ENCODE measurements around the gene GBGT1. TPM values are rescaled to one million over a fixed set of nuclear protein-coding genes. Genes with fewer than 3 reads are reported as not detected.

The GBGT1 gene
- total RNA-seq, 1 experiment from 2014 or later, result 16.5 TPM

- DNase-seq (ENCODE audit: low spot score) (no peak), ATAC-seq (no peak)
- Mint-ChIP-seq H3K36me3 (peaks cover 29% of the 10 kb centered on the region), H3K4me1 (peaks cover 3% of the 10 kb centered on the region), H3K27me3 (ENCODE audit: low read depth) (no peaks in the 10 kb centered on the region), H3K27ac (no peak overlapping the region), H3K9me3 (no peaks in the 10 kb centered on the region), H3K4me3 (no peak overlapping the region)
- CTCF ChIA-PET, result interaction anchor here (0.6 to 4.4 kb wide), 10 partner anchors 10 to 84 kb away, joined by 3 to 58 read pairs (median 4); no protein-coding TSS in a partner anchor
- POLR2A ChIA-PET, result interaction anchor here (0.6 kb wide), 1 partner anchor 1338 kb away, joined by 6 read pairs; no protein-coding TSS in a partner anchor
- TF ChIP-seq NR1H2 (CRISPR knock-in tag; IDR thresholded peaks at IDR 0.05) (no peak), TP53 (CRISPR knock-in tag; IDR thresholded peaks at IDR 0.05) (no peak), RELA (CRISPR knock-in tag; IDR thresholded peaks at IDR 0.05; ENCODE audit: borderline replicate concordance) (no peak)
Observed at GRCh38 chr9:133103987-133104505, 59.7 kb downstream of the GBGT1 start.

- CTCF ChIA-PET, result interaction anchor here (0.6 to 4.4 kb wide), 11 partner anchors 10 to 85 kb away, joined by 3 to 58 read pairs (median 4); no protein-coding TSS in a partner anchor
Observed at GRCh38 chr9:133103183-133103986, 60.3 kb downstream of the GBGT1 start.

More at GRCh38 chr9:133103183-133103986, 60.3 kb downstream of the GBGT1 start:
- H3K4me3 Mint-ChIP-seq, result no peak overlapping the region
- peaks cover 3% of the 10 kb centered on the region for H3K4me1 Mint-ChIP-seq
- H3K27me3 Mint-ChIP-seq (ENCODE audit: low read depth), result no peaks in the 10 kb centered on the region
- ATAC-seq, result peak; percentile 58
- no peaks in the 10 kb centered on the region for H3K9me3 Mint-ChIP-seq
- POLR2A ChIA-PET, result interaction anchor here (0.6 kb wide), 1 partner anchor 1337 kb away, joined by 6 read pairs; no protein-coding TSS in a partner anchor
- no peak for TF ChIP-seq MYBL2 (CRISPR knock-in tag; IDR thresholded peaks at IDR 0.05)
- peak; percentile 99 for TF ChIP-seq CTCF (IDR thresholded peaks at IDR 0.05)
- DNase-seq (ENCODE audit: low spot score), result peak; percentile 78
- H3K36me3 Mint-ChIP-seq, result peaks cover 32% of the 10 kb centered on the region
- no peak overlapping the region for H3K27ac Mint-ChIP-seq

Other genes with a start within 250 kb of the GBGT1 start
- 46.4 to 53.9 TPM (median 52.9 TPM) in 3 replicates for gene TSC1, start 219.3 kb downstream of the GBGT1 start, total RNA-seq (2021)
- 0.41 to 0.78 TPM (median 0.77 TPM) in 3 replicates for gene GFI1B, start 185.2 kb downstream of the GBGT1 start, total RNA-seq (2021)
- 86.6 to 104 TPM (median 87.6 TPM) in 3 replicates for gene GTF3C5, start 132.9 kb downstream of the GBGT1 start, total RNA-seq (2021)
- 6.6 to 10.4 TPM (median 8.1 TPM) in 3 replicates for gene CEL, start 101.9 kb downstream of the GBGT1 start, total RNA-seq (2021)
- gene RALGDS, start 42.7 kb downstream of the GBGT1 start, total RNA-seq (2021), result 19.5 to 23.2 TPM (median 22.9 TPM) in 3 replicates
- not detected in 3 replicates for gene OBP2B, start 45.3 kb upstream of the GBGT1 start, total RNA-seq (2021)
- gene ABO, start 111.3 kb upstream of the GBGT1 start, total RNA-seq (2021), result 0.15 to 0.39 TPM (median 0.25 TPM) in 3 replicates
- gene SURF6, start 172.3 kb upstream of the GBGT1 start, total RNA-seq (2021), result 48.8 to 67.2 TPM (median 54.1 TPM) in 3 replicates
- gene MED22, start 184.2 kb upstream of the GBGT1 start, total RNA-seq (2021), result 51.2 to 59.5 TPM (median 55.3 TPM) in 3 replicates
- gene RPL7A, start 184.3 kb upstream of the GBGT1 start, total RNA-seq (2021), result 2,747 to 3,149 TPM (median 3,142 TPM) in 3 replicates
- gene SURF1, start 192.6 kb upstream of the GBGT1 start, total RNA-seq (2021), result 33.3 to 36.4 TPM (median 35.6 TPM) in 3 replicates
- gene SURF2, start 192.6 kb upstream of the GBGT1 start, total RNA-seq (2021), result 26.3 to 33.3 TPM (median 28.8 TPM) in 3 replicates
- gene SURF4, start 212.1 kb upstream of the GBGT1 start, total RNA-seq (2021), result 171 to 173 TPM (median 173 TPM) in 3 replicates
- gene STKLD1, start 212.5 kb upstream of the GBGT1 start, total RNA-seq (2021), result 0.94 to 1.6 TPM (median 0.98 TPM) in 3 replicates

All from WTC11 (cell line).